HG02642 (cell line): ENCODE measurements around the gene ALKBH3.

ENCODE experiments used
- ATAC-seq: cut with Tn5 transposase; IDR thresholded peaks from one replicate; pipeline ENCODE4 v1.9.1; 2021; ENCODE audit warnings: mild to moderate bottlenecking; ENCODE audit not compliant: unreplicated experiment, poor library complexity

Gene ALKBH3

GRCh38 chr11:43921561-43922294, 41.1 kb downstream of the ALKBH3 start:
- no peak for ATAC-seq

GRCh38 chr11:43922295-43922648, 41.6 kb downstream of the ALKBH3 start:
- no peak for ATAC-seq

- no peak for ATAC-seq
Observed at GRCh38 chr11:43922744-43923405, 42.2 kb downstream of the ALKBH3 start.

GRCh38 chr11:43923406-43924111, 42.9 kb downstream of the ALKBH3 start:
- ATAC-seq = no peak

- ATAC-seq = no peak
Observed at GRCh38 chr11:43924112-43924855, 43.7 kb downstream of the ALKBH3 start.

DNA sequence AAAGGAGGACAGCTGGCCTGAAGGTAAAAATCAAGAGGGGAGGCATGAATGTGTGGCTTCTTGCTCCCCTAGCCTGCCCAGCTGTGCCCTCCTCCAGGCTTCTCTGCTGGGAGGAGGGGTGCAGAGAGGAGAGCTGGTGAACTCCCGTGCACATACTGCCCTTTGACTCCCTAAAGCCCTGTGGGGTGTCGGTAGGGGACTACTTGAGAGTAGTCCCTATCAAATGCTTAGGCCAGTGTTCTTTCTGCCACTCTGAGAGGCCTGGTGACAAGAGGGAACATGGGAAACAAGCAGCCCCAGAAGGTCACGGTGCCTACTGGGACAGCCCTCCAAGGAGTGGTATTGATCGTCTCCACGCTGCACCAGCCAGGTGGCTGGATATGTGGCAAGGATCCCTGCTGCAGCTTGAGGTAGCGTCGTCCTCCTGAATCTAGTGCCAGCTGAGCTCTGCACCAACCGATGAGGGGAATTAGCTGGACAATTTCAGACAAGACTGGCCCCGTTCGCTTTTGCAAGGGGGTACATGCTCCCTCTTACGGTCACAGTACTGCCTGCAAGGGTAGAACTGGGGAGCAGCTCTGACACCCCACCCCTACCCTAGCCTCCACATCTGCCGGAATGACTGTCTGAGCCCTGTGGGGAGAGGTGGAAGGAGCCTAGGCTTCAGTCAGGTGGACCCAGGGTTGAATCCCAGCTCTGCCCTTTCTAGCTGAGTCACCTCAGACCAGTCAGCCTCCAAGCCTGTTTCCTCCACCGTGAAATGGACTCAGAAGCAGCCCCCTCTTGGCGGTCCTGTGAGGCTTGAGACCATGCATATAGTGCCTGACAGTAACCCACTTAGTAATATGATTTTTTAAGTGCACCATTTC, 44.7 kb downstream of the ALKBH3 start:
- no peak for ATAC-seq

- no peak for ATAC-seq
Observed at GRCh38 chr11:43925932-43926505, 45.4 kb downstream of the ALKBH3 start.

GRCh38 chr11:43927070-43927469, 46.4 kb downstream of the ALKBH3 start:
- no peak for ATAC-seq

GRCh38 chr11:43927925-43928707, 47.5 kb downstream of the ALKBH3 start:
- ATAC-seq = no peak

DNA sequence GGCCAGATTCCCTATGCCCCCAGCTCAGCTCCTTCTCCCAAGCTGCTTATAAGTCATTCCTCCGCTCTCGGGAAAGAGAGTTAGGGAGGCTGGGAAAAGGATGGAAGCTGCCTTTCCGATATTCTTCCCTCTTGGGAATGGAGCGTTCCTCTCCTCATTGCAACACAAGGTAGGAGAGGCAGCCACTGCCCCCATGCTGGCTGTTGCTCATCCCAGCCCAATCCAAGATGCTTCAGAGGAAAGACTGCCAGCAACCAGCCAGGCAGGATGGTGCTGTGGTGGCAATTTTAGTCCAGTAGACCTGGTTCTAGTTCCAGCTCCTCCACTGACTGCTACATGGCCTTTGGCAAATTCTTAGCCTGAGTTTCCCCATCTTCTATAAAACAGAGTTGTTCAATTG, 48.1 kb downstream of the ALKBH3 start:
- ATAC-seq = no peak

DNA sequence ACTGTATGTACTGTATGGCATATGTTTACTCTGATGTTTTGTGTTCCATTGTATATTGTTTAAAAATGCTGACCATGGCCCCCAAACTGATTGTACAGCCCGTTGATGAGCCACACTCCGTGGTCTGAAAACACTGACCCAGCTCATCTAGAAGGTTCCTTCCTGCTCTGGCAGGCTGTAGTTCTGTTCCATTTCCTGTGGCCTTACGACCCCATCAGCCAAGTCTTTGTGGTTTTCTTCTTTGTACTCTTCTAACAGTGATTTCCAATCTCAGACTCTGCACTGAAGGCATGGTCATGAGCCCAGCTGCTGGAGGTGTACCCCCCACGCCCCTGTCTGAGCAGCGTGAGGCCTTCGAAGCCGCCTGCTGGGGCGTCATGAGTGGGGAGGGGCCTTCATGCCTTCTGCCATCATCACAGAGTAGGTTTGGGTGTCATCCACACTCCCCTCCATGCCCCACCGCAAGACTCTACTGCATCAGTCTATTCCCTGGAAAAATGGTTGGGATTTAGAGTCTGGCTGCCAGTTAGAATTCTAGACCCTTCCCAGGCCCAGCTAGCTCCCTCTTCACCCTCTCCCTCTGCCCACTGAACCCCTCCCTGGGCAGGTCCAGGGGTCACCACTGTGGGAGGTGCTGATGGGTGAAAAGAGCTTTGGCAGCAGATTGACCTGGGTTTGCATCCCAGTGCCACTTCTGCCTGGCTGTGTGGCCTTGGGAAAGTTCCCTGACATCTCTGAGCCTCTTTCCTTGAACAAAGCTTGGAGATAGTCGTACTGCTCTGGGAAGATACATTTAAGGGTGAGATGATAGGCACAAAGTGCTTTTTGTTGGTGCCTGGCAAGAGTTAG, 50.5 kb downstream of the ALKBH3 start:
- ATAC-seq = no peak

GRCh38 chr11:43931717-43932039, 51.0 kb downstream of the ALKBH3 start:
- ATAC-seq = no peak

DNA sequence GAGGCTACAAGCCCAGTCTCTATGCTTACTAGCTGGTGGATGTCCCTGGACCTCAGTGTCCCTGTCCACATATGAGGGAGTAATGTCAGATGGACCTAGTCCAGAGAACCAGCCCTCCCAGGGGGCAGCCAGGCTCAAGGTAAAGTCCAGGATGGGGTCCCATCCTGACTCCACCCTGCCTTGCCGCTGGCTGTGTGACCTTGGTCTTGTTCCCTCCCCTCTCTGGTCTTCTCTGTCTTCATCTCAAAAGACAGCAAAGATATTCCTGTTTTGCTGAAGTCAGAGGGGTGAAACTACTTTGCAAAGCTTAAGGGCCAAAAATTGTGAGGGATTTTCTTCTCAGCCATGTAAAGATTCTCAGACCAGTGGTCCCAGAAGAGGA, 52.6 kb downstream of the ALKBH3 start:
- ATAC-seq = no peak

GRCh38 chr11:43933608-43934551, 53.2 kb downstream of the ALKBH3 start:
- ATAC-seq = no peak

DNA sequence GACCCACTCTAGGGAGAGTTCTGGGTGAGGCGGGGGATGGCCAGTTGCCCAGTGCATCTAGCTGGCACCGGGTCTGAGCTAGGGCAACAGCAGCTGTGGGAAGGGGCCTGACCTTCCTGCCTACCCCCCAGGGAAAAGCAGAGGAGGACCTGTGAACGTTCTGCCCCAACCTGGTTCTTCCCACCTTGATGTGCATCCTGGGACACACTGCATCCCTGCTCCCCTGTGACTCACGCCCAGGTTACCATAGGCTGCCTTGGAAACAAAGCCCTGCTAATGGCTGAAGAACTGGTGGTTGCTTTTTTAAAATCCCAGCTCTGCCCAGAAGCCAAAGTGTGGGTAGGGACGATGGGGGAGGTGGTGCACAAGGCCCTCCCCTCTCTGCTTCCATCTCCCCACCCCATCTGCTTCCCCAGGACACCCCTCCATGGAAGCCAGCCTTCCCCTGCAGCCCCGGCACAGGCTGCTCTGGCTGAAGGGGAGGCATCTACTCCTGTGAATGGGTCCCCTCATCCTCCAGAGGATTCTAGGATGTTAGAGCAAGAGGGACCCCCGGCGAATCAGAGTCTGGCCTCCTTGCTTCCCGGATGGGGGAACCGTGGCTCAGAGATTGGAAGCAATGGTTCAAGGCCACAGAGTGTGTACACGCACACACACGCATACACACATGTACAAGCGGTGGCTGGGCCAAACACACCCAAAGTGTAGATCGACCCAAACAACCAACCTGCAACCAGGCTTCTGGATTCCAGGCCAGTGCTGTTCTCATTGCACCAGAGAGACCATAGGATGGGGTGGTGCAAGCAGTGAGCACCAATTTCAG, 54.2 kb downstream of the ALKBH3 start:
- no peak for ATAC-seq

GRCh38 chr11:43935424-43935979, 54.9 kb downstream of the ALKBH3 start:
- ATAC-seq = no peak
